HepG2 (cell line): ENCODE data around the gene C17orf75. TPM values are rescaled to one million over a fixed set of nuclear protein-coding genes. Genes with fewer than 3 reads are reported as not detected.

Source experiments
- ATF4 ChIP-seq, 2 experiments: fragments of 450-650 bp in 1 of 2; sonication (generic) in 1 of 2; formaldehyde crosslinking; IDR thresholded peaks; 2 replicates each; pipeline versions ENCODE4 v1.5.0 to v1.8.0; 2020 to 2022; ENCODE audit warnings: mild to moderate bottlenecking in 1 of 2, missing genetic modification reagents in 1 of 2
- ATF7-NPFF ChIP-seq: sonication (generic); formaldehyde crosslinking; IDR thresholded peaks from 2 replicates; pipeline ENCODE4 v1.8.1; 2023; ENCODE audit warnings: mild to moderate bottlenecking, low read depth, missing genetic modification reagents, moderate library complexity
- BHLHE40 ChIP-seq: IDR thresholded peaks from 2 replicates; pipeline ENCODE4 v1.6.1; 2011; ENCODE audit warnings: low read length, improper control_type of control experiment
- HDAC2 ChIP-seq: sonication (generic); formaldehyde crosslinking; IDR thresholded peaks from 2 replicates; pipeline ENCODE4 v1.4.0; 2020; ENCODE audit warnings: missing genetic modification reagents
- MIXL1 ChIP-seq: IDR thresholded peaks from 2 replicates; pipeline ENCODE4 v1.6.1; 2016
- MXI1 ChIP-seq: IDR thresholded peaks from 3 replicates; pipeline ENCODE4 v1.6.1; 2012; ENCODE audit warnings: low read depth, low read length, inconsistent platforms, borderline replicate concordance
- NCOA5 ChIP-seq: sonication (generic); formaldehyde crosslinking; IDR thresholded peaks from 2 replicates; pipeline ENCODE4 v1.4.0; 2020; ENCODE audit warnings: missing genetic modification reagents
- REPIN1 ChIP-seq: sonication (generic); formaldehyde crosslinking; IDR thresholded peaks from 2 replicates; pipeline ENCODE4 v1.8.0; 2022; ENCODE audit warnings: missing genetic modification reagents, low read depth, mild to moderate bottlenecking, borderline replicate concordance
- SMAD3 ChIP-seq: sonication (generic); formaldehyde crosslinking; IDR thresholded peaks from 2 replicates; pipeline ENCODE4 v1.4.0; 2020; ENCODE audit warnings: missing genetic modification reagents
- SMARCE1 ChIP-seq: fragments of 450-650 bp; IDR thresholded peaks from 2 replicates; pipeline ENCODE4 v1.6.1; 2017; ENCODE audit warnings: borderline replicate concordance
- SNAPC2 ChIP-seq: sonication (generic); formaldehyde crosslinking; IDR thresholded peaks from 2 replicates; pipeline ENCODE4 v1.8.1; 2022; ENCODE audit warnings: mild to moderate bottlenecking, missing genetic modification reagents
- ZFP82 ChIP-seq: sonication (generic); formaldehyde crosslinking; IDR thresholded peaks from 2 replicates; pipeline ENCODE4 v1.5.1; 2020; ENCODE audit warnings: mild to moderate bottlenecking, missing genetic modification reagents, borderline replicate concordance
- ZMAT5 ChIP-seq: sonication (generic); formaldehyde crosslinking; IDR thresholded peaks from 2 replicates; pipeline ENCODE4 v1.5.0; 2020; ENCODE audit warnings: mild to moderate bottlenecking, low read depth, missing genetic modification reagents, borderline replicate concordance
- ZNF143 ChIP-seq: sonication (generic); formaldehyde crosslinking; IDR thresholded peaks from 2 replicates; pipeline ENCODE4 v1.4.0; 2020; ENCODE audit warnings: missing genetic modification reagents
- ZNF18 ChIP-seq: sonication (generic); formaldehyde crosslinking; IDR thresholded peaks from 2 replicates; pipeline ENCODE4 v1.8.0; 2022; ENCODE audit warnings: mild to moderate bottlenecking, missing genetic modification reagents; ENCODE audit not compliant: insufficient replicate concordance
- ZNF317 ChIP-seq: sonication (generic); formaldehyde crosslinking; IDR thresholded peaks from 2 replicates; pipeline ENCODE4 v1.5.0; 2020; ENCODE audit warnings: mild to moderate bottlenecking, missing genetic modification reagents
- ZNF776 ChIP-seq: sonication (generic); formaldehyde crosslinking; IDR thresholded peaks from 2 replicates; pipeline ENCODE4 v1.4.0; 2020; ENCODE audit warnings: mild to moderate bottlenecking, missing genetic modification reagents
- ZSCAN30 ChIP-seq: sonication (generic); formaldehyde crosslinking; IDR thresholded peaks from 2 replicates; pipeline ENCODE4 v1.5.0; 2020; ENCODE audit warnings: mild to moderate bottlenecking, missing genetic modification reagents
- polyA plus RNA-seq, 8 experiments: library from polyadenylated mRNA; depleted of rRNA in 3 of 8; stranded (reverse) in 7 of 8; unstranded in 1 of 8; fragments of >200 nt; fragmentation: Illumina TruSeq in 4 of 8; extraction: Trizol in 4 of 8; gene quantifications; 2 replicates each; pipeline versions ENCODE4 v1.2.1 to v1.2.3, GENCODE V29; 2011 to 2016; ENCODE audit warnings: low read depth in 4 of 8, missing spikeins in 1 of 8, mixed read lengths in 1 of 8; ENCODE audit not compliant: insufficient read depth in 1 of 8
- total RNA-seq, 5 experiments: library from RNA; depleted of rRNA; stranded (reverse); fragments of >200 nt; fragmentation: Illumina TruSeq; extraction: Trizol; gene quantifications; 2 replicates each; pipeline ENCODE4 v1.2.3, GENCODE V29; 2016; ENCODE audit warnings: low read depth in 1 of 5
- TF ChIP-seq, protein P1 (sequence below): fragments of 450-650 bp; IDR thresholded peaks from 2 replicates; pipeline ENCODE4 v1.6.1; 2016
- TF ChIP-seq, protein P2 (sequence below): sonication (generic); formaldehyde crosslinking; IDR thresholded peaks from 2 replicates; pipeline ENCODE4 v1.4.0; 2020; ENCODE audit warnings: missing genetic modification reagents

C17orf75 gene
- total and polyA plus RNA-seq, 2 of the 13 experiments (the other 11 are each of a cell fraction or from before 2014, with no cell fraction given), result 16.2 to 33.0 TPM

GRCh38 chr17:32349854-32350665 is 8.1 kb upstream of the C17orf75 start, which contains the start of gene ZNF207 (continued):
- TF ChIP-seq ATF4 (CRISPR knock-in tag; IDR thresholded peaks at IDR 0.05), result no peak
- TF ChIP-seq ZNF776, result no peak
- TF ChIP-seq BHLHE40, result no peak
- TF ChIP-seq ZFP82, result no peak; the same call in 1 of the 2 replicates
- TF ChIP-seq, protein P1, sequence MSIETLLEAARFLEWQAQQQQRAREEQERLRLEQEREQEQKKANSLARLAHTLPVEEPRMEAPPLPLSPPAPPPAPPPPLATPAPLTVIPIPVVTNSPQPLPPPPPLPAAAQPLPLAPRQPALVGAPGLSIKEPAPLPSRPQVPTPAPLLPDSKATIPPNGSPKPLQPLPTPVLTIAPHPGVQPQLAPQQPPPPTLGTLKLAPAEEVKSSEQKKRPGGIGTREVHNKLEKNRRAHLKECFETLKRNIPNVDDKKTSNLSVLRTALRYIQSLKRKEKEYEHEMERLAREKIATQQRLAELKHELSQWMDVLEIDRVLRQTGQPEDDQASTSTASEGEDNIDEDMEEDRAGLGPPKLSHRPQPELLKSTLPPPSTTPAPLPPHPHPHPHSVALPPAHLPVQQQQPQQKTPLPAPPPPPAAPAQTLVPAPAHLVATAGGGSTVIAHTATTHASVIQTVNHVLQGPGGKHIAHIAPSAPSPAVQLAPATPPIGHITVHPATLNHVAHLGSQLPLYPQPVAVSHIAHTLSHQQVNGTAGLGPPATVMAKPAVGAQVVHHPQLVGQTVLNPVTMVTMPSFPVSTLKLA, result no peak
- TF ChIP-seq MIXL1 (CRISPR knock-in tag), result 0 out of 2 replicates have a peak, but pooled peaks have one; percentile 52
- TF ChIP-seq SMAD3 (CRISPR knock-in tag), result peak; percentile 46; the same call in 1 of the 2 replicates
- TF ChIP-seq, protein P2, sequence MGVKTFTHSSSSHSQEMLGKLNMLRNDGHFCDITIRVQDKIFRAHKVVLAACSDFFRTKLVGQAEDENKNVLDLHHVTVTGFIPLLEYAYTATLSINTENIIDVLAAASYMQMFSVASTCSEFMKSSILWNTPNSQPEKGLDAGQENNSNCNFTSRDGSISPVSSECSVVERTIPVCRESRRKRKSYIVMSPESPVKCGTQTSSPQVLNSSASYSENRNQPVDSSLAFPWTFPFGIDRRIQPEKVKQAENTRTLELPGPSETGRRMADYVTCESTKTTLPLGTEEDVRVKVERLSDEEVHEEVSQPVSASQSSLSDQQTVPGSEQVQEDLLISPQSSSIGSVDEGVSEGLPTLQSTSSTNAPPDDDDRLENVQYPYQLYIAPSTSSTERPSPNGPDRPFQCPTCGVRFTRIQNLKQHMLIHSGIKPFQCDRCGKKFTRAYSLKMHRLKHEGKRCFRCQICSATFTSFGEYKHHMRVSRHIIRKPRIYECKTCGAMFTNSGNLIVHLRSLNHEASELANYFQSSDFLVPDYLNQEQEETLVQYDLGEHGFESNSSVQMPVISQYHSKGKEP (CRISPR knock-in tag), result no peak; the same call in 1 of the 2 replicates
- TF ChIP-seq ZMAT5 (CRISPR knock-in tag), result no peak
- TF ChIP-seq NCOA5 (CRISPR knock-in tag), result no peak
- no peak for TF ChIP-seq ZNF18 (CRISPR knock-in tag)
- peak; percentile 70; the same call in 2 of the 3 replicates for TF ChIP-seq MXI1
- peak; percentile 58; the same call in 1 of the 2 replicates for TF ChIP-seq ATF7-NPFF (CRISPR knock-in tag)
- TF ChIP-seq SMARCE1, result no peak
- peak; percentile 91 for TF ChIP-seq ZNF143 (CRISPR knock-in tag)
- no peak for TF ChIP-seq ZSCAN30 (CRISPR knock-in tag)
- TF ChIP-seq SNAPC2, result 0 out of 2 replicates have a peak, but pooled peaks have one; percentile 20
- TF ChIP-seq REPIN1 (CRISPR knock-in tag), result peak; percentile 42; the same call in 1 of the 2 replicates
- no peak; the same call in 1 of the 2 replicates for TF ChIP-seq ZNF317 (CRISPR knock-in tag)
- TF ChIP-seq HDAC2, result peak; percentile 76
